Measurements from ENCODE around the gene PXT1. TPM values are rescaled to one million over a fixed set of nuclear protein-coding genes. Genes with fewer than 3 reads are reported as not detected.

The PXT1 gene
- total and polyA plus RNA-seq, 4 donors = not detected

DNA sequence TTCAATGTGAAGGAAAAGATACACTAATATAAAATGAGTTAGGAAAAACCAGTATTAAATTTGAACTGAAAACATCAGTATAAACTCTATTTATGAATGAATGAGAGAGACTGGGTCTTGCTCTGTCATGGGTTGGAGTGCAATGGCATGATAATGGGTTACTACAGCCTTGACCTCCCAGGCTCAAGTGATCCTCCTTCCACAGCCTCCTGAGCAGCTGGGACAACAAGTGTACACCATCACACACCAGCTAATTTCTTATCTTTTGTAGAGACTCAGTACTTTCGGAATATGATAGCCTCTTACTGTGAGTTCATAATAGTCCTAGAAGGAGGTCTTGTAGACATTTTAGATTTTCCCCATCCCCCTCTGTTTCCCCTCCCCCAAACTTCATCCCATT is 21.6 kb upstream of the PXT1 start:
- TF ChIP-seq RAD21 (IDR thresholded peaks at IDR 0.05) = no peak
- no peak for TF ChIP-seq RXRA (IDR thresholded peaks at IDR 0.05)
- TF ChIP-seq, protein P1, sequence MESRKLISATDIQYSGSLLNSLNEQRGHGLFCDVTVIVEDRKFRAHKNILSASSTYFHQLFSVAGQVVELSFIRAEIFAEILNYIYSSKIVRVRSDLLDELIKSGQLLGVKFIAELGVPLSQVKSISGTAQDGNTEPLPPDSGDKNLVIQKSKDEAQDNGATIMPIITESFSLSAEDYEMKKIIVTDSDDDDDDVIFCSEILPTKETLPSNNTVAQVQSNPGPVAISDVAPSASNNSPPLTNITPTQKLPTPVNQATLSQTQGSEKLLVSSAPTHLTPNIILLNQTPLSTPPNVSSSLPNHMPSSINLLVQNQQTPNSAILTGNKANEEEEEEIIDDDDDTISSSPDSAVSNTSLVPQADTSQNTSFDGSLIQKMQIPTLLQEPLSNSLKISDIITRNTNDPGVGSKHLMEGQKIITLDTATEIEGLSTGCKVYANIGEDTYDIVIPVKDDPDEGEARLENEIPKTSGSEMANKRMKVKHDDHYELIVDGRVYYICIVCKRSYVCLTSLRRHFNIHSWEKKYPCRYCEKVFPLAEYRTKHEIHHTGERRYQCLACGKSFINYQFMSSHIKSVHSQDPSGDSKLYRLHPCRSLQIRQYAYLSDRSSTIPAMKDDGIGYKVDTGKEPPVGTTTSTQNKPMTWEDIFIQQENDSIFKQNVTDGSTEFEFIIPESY (IDR thresholded peaks at IDR 0.05) = no peak
- TF ChIP-seq EGR1 (IDR thresholded peaks at IDR 0.05; ENCODE audit: low read depth in 2 of 2) = no peak
- TF ChIP-seq GABPA (IDR thresholded peaks at IDR 0.05 in 1 of 2, conservative IDR thresholded peaks at IDR 0.05 in 1 of 2) = no peak
- TF ChIP-seq JUND (IDR thresholded peaks at IDR 0.05) = no peak
- TF ChIP-seq MAX (IDR thresholded peaks at IDR 0.05) = no peak
- TF ChIP-seq FOXA2 (IDR thresholded peaks at IDR 0.05) = no peak
- TF ChIP-seq TAF1 (conservative IDR thresholded peaks at IDR 0.05) = no peak
- no peak for TF ChIP-seq ATF3 (IDR thresholded peaks at IDR 0.05)
- no peak for TF ChIP-seq FOXA1 (IDR thresholded peaks at IDR 0.05)
- no peak for TF ChIP-seq CTCF (IDR thresholded peaks at IDR 0.05; ENCODE audit: low read depth, low read length, missing input control)
- no peak for TF ChIP-seq SP1 (IDR thresholded peaks at IDR 0.05)
- no peak for TF ChIP-seq NR2F2 (IDR thresholded peaks at IDR 0.05)
- TF ChIP-seq REST (IDR thresholded peaks at IDR 0.05) = no peak
- no peak overlapping the region for H3K27ac ChIP-seq (ENCODE audit: low read depth in 1 of 2, low read length in 2 of 2)
- H3K9ac ChIP-seq (ENCODE audit: low read depth in 1 of 2, low read length in 2 of 2) = no peak overlapping the region
- no peaks in the 10 kb centered on the region for H3K9me3 ChIP-seq (ENCODE audit: control insufficient read depth in 4 of 4, low read length in 3 of 4)
- H3K4me1 ChIP-seq (ENCODE audit: control insufficient read depth in 4 of 4, insufficient read depth in 4 of 4, low read length in 3 of 4) = peaks cover 2 to 4% (median 3%) of the 10 kb centered on the region in 4 donors
- 96% methylated on average over 1 of the region's 1 CpG for WGBS
- H3K4me3 ChIP-seq (ENCODE audit: low read depth in 1 of 3, low read length in 3 of 3) = no peak overlapping the region
- no peaks in the 10 kb centered on the region for H3K27me3 ChIP-seq (ENCODE audit: control insufficient read depth in 4 of 4, insufficient read depth in 4 of 4, low read length in 3 of 4)
- DNase-seq (ENCODE audit: low spot score) = no peak
- H3K36me3 ChIP-seq (ENCODE audit: control insufficient read depth in 4 of 4, insufficient read depth in 3 of 4, low read depth in 1 of 4, low read length in 3 of 4) = no peaks in the 10 kb centered on the region

DNA sequence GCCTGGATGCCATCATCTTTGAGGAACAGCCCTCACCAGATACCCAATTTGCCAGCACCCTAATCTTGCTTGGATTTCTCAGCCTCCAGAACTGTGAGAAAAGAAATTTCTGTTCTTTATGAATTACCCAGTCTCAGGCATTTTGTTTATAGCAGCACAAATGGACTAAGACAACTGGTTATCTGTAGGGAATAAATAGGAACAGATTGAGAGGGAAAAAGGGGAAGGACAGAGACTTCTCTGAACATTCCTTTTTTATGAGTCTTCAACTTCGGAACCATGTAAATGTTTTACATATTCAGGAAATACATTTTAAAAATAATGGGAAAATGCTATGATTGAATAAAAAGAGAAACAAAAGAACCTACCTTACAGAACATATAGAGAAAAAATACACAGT is 21.0 kb upstream of the PXT1 start:
- H3K36me3 ChIP-seq (ENCODE audit: control insufficient read depth in 4 of 4, insufficient read depth in 3 of 4, low read depth in 1 of 4, low read length in 3 of 4) = no peaks in the 10 kb centered on the region
- H3K9me3 ChIP-seq (ENCODE audit: control insufficient read depth in 4 of 4, low read length in 3 of 4) = no peaks in the 10 kb centered on the region
- DNase-seq (ENCODE audit: low spot score) = no peak
- no peak overlapping the region for H3K4me3 ChIP-seq (ENCODE audit: low read depth in 1 of 3, low read length in 3 of 3)
- H3K9ac ChIP-seq (ENCODE audit: low read depth in 1 of 2, low read length in 2 of 2) = no peak overlapping the region
- H3K4me1 ChIP-seq (ENCODE audit: control insufficient read depth in 4 of 4, insufficient read depth in 4 of 4, low read length in 3 of 4) = peaks cover 4 to 8% (median 6%) of the 10 kb centered on the region in 4 donors
- WGBS = 66% methylated on average over 1 of the region's 1 CpG
- no peak for TF ChIP-seq HNF4A (conservative IDR thresholded peaks at IDR 0.05)
- no peak for TF ChIP-seq RXRA (IDR thresholded peaks at IDR 0.05)
- no peaks in the 10 kb centered on the region for H3K27me3 ChIP-seq (ENCODE audit: control insufficient read depth in 4 of 4, insufficient read depth in 4 of 4, low read length in 3 of 4)
- no peak overlapping the region for H3K27ac ChIP-seq (ENCODE audit: low read depth in 1 of 2, low read length in 2 of 2)
